Skeletal muscle satellite cell (primary cell): ENCODE data around the gene BET1L.

ENCODE experiments used
- H3K27me3 ChIP-seq: 2 replicates; pipeline ENCODE4 v1.7.0; 2013; ENCODE audit warnings: low read length; ENCODE audit not compliant: control insufficient read depth, insufficient read depth
- H3K36me3 ChIP-seq: 2 replicates; pipeline ENCODE4 v1.7.0; 2013; ENCODE audit warnings: mild to moderate bottlenecking, control low read depth, low read length; ENCODE audit not compliant: insufficient read depth
- H3K4me1 ChIP-seq: 2 replicates; pipeline ENCODE4 v1.7.0; 2013; ENCODE audit warnings: low read length; ENCODE audit not compliant: control insufficient read depth, insufficient read depth
- H3K4me2 ChIP-seq: 2 replicates; pipeline ENCODE4 v1.7.0; 2013; ENCODE audit warnings: mild to moderate bottlenecking, low read length
- H3K4me3 ChIP-seq: 2 replicates; pipeline ENCODE4 v1.7.0; 2013; ENCODE audit warnings: low read length
- H3K9ac ChIP-seq: 2 replicates; pipeline ENCODE4 v1.7.0; 2013; ENCODE audit warnings: mild to moderate bottlenecking, low read depth, low read length, moderate library complexity
- H3K9me3 ChIP-seq: replicated peaks from 2 replicates; pipeline ENCODE4 v1.7.0; 2013; ENCODE audit warnings: mild to moderate bottlenecking, control low read depth, low read length

The BET1L gene

DNA sequence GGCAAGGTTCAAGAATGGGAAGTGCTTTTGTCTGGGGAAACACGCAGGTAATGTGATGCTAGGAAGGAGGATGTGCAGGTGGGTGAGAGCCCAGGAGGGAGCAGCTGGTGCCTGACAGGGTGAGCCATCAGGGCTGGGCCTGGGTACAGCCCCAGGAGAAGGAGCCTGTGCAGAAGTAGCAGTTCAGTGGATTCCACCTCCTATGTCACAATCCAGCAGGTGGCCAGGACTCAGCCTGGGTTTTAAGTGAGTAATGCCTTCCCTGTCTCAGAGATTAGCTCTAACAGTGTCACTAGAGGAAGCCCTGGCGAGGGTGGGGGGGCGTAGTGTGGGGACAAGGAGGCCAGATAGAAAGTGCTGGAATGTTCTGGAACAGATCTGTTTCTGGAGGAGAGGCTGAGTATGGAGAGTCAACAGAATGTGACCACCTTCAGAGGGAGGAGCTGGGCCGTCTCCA, 8.4 kb upstream of the BET1L start:
- Histone ChIP-seq H3K4me3 (no peak overlapping the region), H3K9ac (no peak overlapping the region), H3K4me2 (no peak overlapping the region), H3K36me3 (peaks cover 49% of the 10 kb centered on the region), H3K4me1 (peaks cover 9% of the 10 kb centered on the region), H3K27me3 (no peaks in the 10 kb centered on the region), H3K9me3 (no peaks in the 10 kb centered on the region)

DNA sequence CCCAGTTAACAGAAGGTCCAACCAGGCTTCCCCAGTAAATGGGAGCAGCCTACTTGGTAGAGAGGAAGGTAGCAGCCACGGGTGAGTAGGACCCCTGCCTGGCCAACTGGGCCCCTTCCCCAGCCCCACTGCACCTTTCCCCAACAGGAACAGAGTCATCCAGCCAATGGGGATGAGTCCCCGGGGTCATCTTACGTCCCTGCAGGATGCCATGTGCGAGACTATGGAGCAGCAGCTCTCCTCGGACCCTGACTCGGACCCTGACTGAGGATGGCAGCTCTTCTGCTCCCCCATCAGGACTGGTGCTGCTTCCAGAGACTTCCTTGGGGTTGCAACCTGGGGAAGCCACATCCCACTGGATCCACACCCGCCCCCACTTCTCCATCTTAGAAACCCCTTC, 6.9 kb upstream of the BET1L start:
- Histone ChIP-seq H3K4me3 (no peak overlapping the region), H3K4me1 (peaks cover 23% of the 10 kb centered on the region), H3K9me3 (no peaks in the 10 kb centered on the region), H3K4me2 (no peak overlapping the region), H3K27me3 (no peaks in the 10 kb centered on the region), H3K36me3 (peaks cover 61% of the 10 kb centered on the region), H3K9ac (no peak overlapping the region)

DNA sequence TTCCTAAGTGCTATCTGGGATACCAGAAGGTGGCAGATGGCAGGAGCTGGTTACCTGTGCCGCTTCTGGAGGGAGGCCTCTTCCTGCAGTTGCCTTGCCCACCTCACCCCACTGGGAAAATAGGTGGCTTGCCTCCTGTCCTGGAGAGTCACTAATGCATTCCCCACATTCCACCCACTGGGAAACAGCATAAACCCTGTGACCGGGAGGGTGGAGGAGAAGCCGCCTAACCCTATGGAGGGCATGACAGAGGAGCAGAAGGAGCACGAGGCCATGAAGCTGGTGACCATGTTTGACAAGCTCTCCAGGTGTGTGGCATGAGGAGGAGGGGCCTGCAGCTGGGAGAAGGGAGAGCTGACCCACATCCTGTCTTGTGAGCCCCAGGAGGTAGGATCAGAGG, 5.9 kb upstream of the BET1L start:
- no peaks in the 10 kb centered on the region for H3K9me3 ChIP-seq
- H3K9ac ChIP-seq, result no peak overlapping the region
- H3K4me1 ChIP-seq, result peaks cover 23% of the 10 kb centered on the region
- H3K36me3 ChIP-seq, result peaks cover 61% of the 10 kb centered on the region
- no peak overlapping the region for H3K4me3 ChIP-seq
- H3K27me3 ChIP-seq, result no peaks in the 10 kb centered on the region
- H3K4me2 ChIP-seq, result no peak overlapping the region

DNA sequence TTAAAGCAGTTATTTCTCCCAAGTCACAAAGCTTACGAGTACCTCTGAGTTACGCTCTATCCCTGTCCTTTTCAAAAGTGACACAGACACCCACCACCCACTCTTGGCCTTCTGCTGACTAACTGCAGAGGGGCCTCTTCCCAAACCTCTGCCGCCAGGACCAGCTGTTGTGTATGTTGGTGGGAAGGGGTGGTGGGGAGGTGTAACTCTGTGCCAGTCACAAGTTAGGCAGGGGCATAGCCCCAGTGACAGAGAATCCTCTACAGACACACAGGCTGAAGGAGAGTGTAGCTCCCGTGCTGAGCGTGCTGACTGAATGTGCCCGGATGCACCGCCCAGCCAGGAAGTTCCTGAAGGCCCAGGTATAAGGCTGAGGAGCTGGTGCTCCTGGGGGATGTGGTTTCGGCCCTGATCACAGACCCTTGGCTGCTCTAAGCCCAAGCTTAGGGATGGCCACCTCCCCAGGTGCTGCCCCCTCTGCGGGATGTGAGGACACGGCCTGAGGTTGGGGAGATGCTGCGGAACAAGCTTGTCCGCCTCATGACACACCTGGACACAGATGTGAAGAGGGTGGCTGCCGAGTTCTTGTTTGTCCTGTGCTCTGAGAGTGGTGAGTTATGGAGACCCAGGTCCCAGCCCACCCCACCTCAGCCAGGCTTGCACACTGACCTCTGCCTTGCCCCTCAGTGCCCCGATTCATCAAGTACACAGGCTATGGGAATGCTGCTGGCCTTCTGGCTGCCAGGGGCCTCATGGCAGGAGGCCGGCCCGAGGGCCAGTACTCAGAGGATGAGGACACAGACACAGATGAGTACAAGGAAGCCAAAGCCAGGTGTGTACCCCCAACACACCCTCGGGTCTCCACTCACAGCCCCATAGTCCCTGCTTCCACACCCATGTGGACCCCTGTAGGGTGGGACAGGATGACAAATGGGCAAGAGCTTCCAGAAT, 5.2 kb upstream of the BET1L start:
- no peaks in the 10 kb centered on the region for H3K27me3 ChIP-seq
- no peak overlapping the region for H3K4me2 ChIP-seq
- H3K4me1 ChIP-seq, result peaks cover 23% of the 10 kb centered on the region
- no peak overlapping the region for H3K4me3 ChIP-seq
- peaks cover 61% of the 10 kb centered on the region for H3K36me3 ChIP-seq
- no peak overlapping the region for H3K9ac ChIP-seq
- no peaks in the 10 kb centered on the region for H3K9me3 ChIP-seq

DNA sequence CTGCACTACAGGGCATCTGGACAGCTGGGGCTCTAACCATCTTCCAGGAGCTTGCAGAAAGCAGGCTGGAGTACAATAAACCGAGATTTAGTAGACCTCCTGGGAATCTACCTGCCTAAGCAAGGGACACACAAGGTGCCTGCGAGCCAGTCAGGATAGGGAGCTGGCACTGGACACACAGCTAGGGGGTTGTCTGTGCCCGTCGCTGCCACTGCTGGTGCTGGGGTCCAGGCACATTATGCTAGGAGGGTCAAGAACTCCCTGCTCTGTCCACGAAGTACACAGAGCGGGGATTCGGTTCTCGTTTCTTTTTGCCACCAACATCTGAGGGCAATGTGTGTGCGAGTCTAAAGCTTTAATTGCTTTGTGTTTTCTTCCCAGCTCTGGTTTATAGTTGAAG, 4.5 kb upstream of the BET1L start:
- Histone ChIP-seq H3K4me3 (no peak overlapping the region), H3K4me1 (peaks cover 23% of the 10 kb centered on the region), H3K4me2 (no peak overlapping the region), H3K9me3 (no peaks in the 10 kb centered on the region), H3K36me3 (peaks cover 61% of the 10 kb centered on the region), H3K27me3 (no peaks in the 10 kb centered on the region), H3K9ac (no peak overlapping the region)

DNA sequence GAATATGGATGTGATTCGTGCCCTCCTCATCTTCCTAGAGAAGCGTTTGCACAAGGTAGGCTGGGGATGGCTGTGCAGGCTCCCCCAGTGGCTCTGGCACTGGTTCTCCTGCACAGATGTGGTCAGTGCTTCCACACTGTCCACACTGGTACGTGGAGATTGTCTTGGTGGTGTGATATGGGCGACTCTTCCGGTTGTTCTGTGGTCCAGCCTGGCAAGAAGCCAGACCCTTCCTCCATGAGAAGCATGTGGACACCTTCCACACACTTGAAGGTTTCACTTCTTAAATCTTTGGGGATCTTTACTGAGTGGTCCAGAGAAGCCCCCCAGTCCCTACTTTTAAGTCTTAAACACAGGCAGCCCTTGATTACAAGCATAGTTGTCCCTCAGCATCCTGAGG, 4.1 kb upstream of the BET1L start:
- no peaks in the 10 kb centered on the region for H3K27me3 ChIP-seq
- peak overlapping the region; percentile 96 for H3K4me3 ChIP-seq
- peak overlapping the region; percentile 98 for H3K4me2 ChIP-seq
- no peak overlapping the region for H3K9ac ChIP-seq
- H3K4me1 ChIP-seq, result peaks cover 25% of the 10 kb centered on the region
- no peaks in the 10 kb centered on the region for H3K9me3 ChIP-seq
- H3K36me3 ChIP-seq, result peaks cover 61% of the 10 kb centered on the region

DNA sequence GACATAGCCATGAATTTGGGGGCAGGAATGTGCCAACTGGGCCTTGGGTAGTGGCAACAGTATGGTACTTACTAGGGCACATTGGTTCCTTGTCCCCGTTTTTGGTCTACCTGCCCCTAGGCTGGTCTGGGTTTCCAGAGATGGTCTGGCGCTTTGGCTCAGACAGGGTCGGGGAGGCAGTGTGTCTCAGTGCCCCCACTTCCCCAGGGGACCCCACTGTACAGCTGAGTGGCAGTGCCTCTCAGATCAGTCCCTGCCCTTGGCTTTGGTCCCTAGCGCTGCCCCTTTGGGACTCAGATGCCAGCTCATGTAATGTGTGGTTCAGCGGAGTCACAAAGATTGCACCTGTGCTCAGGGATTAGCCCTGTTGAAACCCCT, 3.6 kb upstream of the BET1L start:
- peak overlapping the region; percentile 98 for H3K4me2 ChIP-seq
- H3K9me3 ChIP-seq, result no peaks in the 10 kb centered on the region
- H3K4me3 ChIP-seq, result peak overlapping the region; percentile 96
- H3K4me1 ChIP-seq, result peaks cover 30% of the 10 kb centered on the region
- H3K27me3 ChIP-seq, result no peaks in the 10 kb centered on the region
- peak overlapping the region; percentile 99 for H3K9ac ChIP-seq
- H3K36me3 ChIP-seq, result peaks cover 62% of the 10 kb centered on the region

DNA sequence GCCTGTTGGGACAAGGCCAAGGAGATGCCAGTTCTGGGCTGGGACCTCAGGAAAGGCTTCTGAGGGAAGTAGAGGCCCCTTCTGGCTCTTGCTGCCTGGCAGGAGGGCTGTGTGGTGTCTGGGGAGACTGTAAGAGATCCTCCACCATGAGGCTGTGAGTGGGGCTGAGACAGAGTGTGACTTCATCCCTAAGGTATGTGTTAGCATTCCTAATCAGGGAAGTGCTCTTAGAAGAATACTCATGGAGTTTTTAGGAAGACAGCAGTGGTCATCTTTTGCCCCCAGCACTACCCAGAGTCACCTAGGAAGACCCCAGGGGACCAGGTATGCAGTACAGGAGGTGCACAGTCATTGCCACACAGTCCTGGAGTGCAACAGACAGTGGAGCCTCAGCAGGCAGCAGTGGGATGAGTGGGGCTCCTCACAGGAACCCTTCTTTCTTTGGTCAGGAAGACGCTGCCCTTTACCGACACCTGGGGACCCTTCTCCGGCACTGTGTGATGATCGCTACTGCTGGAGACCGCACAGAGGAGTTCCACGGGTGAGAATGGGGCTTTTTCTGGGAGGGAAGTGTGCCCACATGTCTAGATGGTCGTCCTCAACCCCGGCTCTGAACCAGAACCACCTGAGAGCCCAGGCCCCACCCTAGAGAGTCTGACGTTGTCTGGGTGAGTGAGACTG, 3.1 kb upstream of the BET1L start:
- peak overlapping the region; percentile 96 for H3K4me3 ChIP-seq
- peaks cover 64% of the 10 kb centered on the region for H3K36me3 ChIP-seq
- peaks cover 35% of the 10 kb centered on the region for H3K4me1 ChIP-seq
- peak overlapping the region; percentile 98 for H3K4me2 ChIP-seq
- H3K27me3 ChIP-seq, result no peaks in the 10 kb centered on the region
- H3K9me3 ChIP-seq, result no peaks in the 10 kb centered on the region
- peak overlapping the region; percentile 99 for H3K9ac ChIP-seq

DNA sequence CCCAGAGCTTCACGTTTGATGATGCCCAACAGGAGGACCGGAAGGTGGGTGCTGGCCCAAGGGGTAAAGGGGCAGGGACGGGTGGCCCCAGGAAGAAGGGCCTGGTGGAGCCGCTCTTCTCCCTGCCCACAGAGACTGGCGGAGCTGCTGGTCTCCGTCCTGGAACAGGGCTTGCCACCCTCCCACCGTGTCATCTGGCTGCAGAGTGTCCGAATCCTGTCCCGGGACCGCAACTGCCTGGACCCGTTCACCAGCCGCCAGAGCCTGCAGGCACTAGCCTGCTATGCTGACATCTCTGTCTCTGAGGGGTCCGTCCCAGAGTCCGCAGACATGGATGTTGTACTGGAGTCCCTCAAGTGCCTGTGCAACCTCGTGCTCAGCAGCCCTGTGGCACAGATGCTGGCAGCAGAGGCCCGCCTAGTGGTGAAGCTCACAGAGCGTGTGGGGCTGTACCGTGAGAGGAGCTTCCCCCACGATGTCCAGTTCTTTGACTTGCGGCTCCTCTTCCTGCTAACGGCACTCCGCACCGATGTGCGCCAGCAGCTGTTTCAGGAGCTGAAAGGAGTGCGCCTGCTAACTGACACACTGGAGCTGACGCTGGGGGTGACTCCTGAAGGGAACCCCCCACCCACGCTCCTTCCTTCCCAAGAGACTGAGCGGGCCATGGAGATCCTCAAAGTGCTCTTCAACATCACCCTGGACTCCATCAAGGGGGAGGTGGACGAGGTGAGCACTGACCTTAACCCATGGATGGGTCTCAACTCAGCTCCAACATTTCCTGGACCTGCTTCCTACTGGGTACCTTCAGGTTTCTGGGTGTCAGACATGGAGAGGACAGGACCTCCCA, 2.3 kb upstream of the BET1L start:
- Histone ChIP-seq H3K27me3 (no peaks in the 10 kb centered on the region), H3K4me2 (peak overlapping the region; percentile 98), H3K4me3 (peak overlapping the region; percentile 96), H3K36me3 (peaks cover 64% of the 10 kb centered on the region), H3K9me3 (no peaks in the 10 kb centered on the region), H3K4me1 (peaks cover 37% of the 10 kb centered on the region), H3K9ac (peak overlapping the region; percentile 99)

DNA sequence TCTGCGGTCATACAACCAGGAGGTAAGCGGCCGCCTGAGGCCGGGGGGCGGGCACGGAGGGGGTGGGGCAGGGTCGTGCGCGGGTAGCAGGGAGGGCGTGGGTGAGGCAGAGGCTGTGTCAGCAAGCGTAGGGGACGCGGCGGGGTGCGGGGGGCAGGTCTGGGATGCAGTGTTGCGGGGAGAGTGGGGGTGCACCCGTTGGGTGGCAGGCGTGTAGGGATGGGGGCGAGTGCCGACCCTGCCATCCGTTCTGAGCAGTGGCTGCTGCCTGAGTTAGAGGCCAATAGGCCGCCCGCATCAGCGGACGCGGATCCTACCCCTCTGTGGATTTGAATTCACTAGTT, 1.7 kb upstream of the BET1L start:
- peaks cover 64% of the 10 kb centered on the region for H3K36me3 ChIP-seq
- no peaks in the 10 kb centered on the region for H3K27me3 ChIP-seq
- H3K4me1 ChIP-seq, result peaks cover 37% of the 10 kb centered on the region

More for the DNA sequence above, 1.7 kb upstream of the BET1L start:
- no peaks in the 10 kb centered on the region for H3K9me3 ChIP-seq
- peak overlapping the region; percentile 96 for H3K4me3 ChIP-seq
- H3K4me2 ChIP-seq, result peak overlapping the region; percentile 98
- peak overlapping the region; percentile 99 for H3K9ac ChIP-seq
